OCI-LY7 (cell line): Measurements from ENCODE around the gene SLC13A3. TPM values are rescaled to one million over a fixed set of nuclear protein-coding genes. Genes with fewer than 3 reads are reported as not detected.

Experiments
- BruUV-seq: library from RNA; stranded (reverse); fragments of 400-500 nt; replicated peaks from 2 replicates; lab custom pipeline; 2021; lab: Mats Ljungman, UMichigan
- CTCF ChIA-PET: fragments of 300-600 bp; sonication (Branson Sonifier 250); formaldehyde crosslinking; loops from one replicate; lab custom pipeline; 2022; ENCODE audit warnings: antibody characterized with exemption; ENCODE audit not compliant: unreplicated experiment; lab: Charles Lee
- POLR2A ChIA-PET: fragments of 300-600 bp; sonication (Branson Sonifier 250); formaldehyde crosslinking; loops from one replicate; lab custom pipeline; 2022; ENCODE audit warnings: antibody characterized with exemption; lab: Charles Lee
- DNase-seq: peaks from one replicate; pipeline ENCODE4 v3.0.0-alpha.2; 2015; ENCODE audit warnings: low spot score
- H2AFZ ChIP-seq: fragments of 200-600 bp; sonication (generic), shearing (Covaris generic); 2 replicates; pipeline ENCODE4 v1.6.1; 2014; ENCODE audit warnings: mild to moderate bottlenecking, antibody characterized with exemption, low read length, moderate library complexity
- H3K27ac ChIP-seq: fragments of 200-600 bp; sonication (generic); 2 replicates; pipeline ENCODE4 v1.5.1; 2014; ENCODE audit warnings: mixed run types, low read depth, mild to moderate bottlenecking, moderate library complexity, low read length, inconsistent platforms; ENCODE audit not compliant: poor library complexity, severe bottlenecking
- H3K36me3 ChIP-seq: fragments of 200-600 bp; sonication (generic); 2 replicates; pipeline ENCODE4 v1.6.1; 2014; ENCODE audit warnings: mild to moderate bottlenecking, antibody characterized with exemption, low read length, moderate library complexity, mixed read lengths; ENCODE audit not compliant: insufficient read depth
- H3K4me1 ChIP-seq: fragments of 200-600 bp; sonication (generic); 2 replicates; pipeline ENCODE4 v1.5.1; 2014; ENCODE audit warnings: mild to moderate bottlenecking, low read length; ENCODE audit not compliant: insufficient read depth, poor library complexity, severe bottlenecking
- H3K4me2 ChIP-seq: fragments of 200-600 bp; sonication (generic); 2 replicates; pipeline ENCODE4 v1.6.1; 2014; ENCODE audit warnings: mild to moderate bottlenecking, low read length
- H3K4me3 ChIP-seq: fragments of 200-600 bp; sonication (generic); 2 replicates; pipeline ENCODE4 v1.5.1; 2014; ENCODE audit warnings: mild to moderate bottlenecking, low read depth, low read length; ENCODE audit not compliant: poor library complexity, severe bottlenecking
- H3K79me2 ChIP-seq: fragments of 200-600 bp; sonication (generic); 2 replicates; pipeline ENCODE4 v1.6.1; 2016; ENCODE audit warnings: low read depth, mild to moderate bottlenecking, low read length, moderate library complexity, mixed read lengths; ENCODE audit not compliant: insufficient read depth
- H3K9me2 ChIP-seq: fragments of 200-600 bp; sonication (generic); 2 replicates; pipeline ENCODE4 v1.6.1; 2016; ENCODE audit warnings: mild to moderate bottlenecking, low read length, mixed read lengths; ENCODE audit not compliant: insufficient read depth
- H3K9me3 ChIP-seq: fragments of 200-600 bp; sonication (generic); 2 replicates; pipeline ENCODE4 v1.6.1; 2014; ENCODE audit warnings: mild to moderate bottlenecking, mixed run types, low read length, mixed read lengths
- H4K20me1 ChIP-seq: fragments of 200-600 bp; sonication (generic); 2 replicates; pipeline ENCODE4 v1.6.1; 2014; ENCODE audit warnings: mild to moderate bottlenecking, antibody characterized with exemption, low read length, moderate library complexity, mixed read lengths; ENCODE audit not compliant: insufficient read depth
- EZH2phosphoT487 ChIP-seq: fragments of 200-600 bp; sonication (generic); IDR thresholded peaks from 2 replicates; pipeline ENCODE4 v1.6.1; 2018; ENCODE audit warnings: low read depth, borderline replicate concordance, mild to moderate bottlenecking, mixed run types, antibody characterized with exemption, low read length, moderate library complexity, mixed read lengths
- intact Hi-C: fragments of 100-400 bp; cut with micrococcal nuclease; formaldehyde crosslinking; loops from one replicate; pipeline ENCODE4 v1.10.0; 2022; ENCODE audit not compliant: unreplicated experiment
- total RNA-seq, 2 experiments: library from RNA; depleted of rRNA in 1 of 2; stranded (reverse); fragments of >200 nt in 1 of 2; shearing (Covaris generic) in 1 of 2; gene quantifications; 2 replicates each; pipeline ENCODE4 v1.2.3, GENCODE V29; 2014 to 2022
- TF ChIP-seq, protein P1 (sequence below): fragments of 200-600 bp; sonication (generic); conservative IDR thresholded peaks from 2 replicates; pipeline ENCODE4 v1.5.1; 2014; ENCODE audit warnings: mild to moderate bottlenecking, antibody characterized with exemption, low read length, moderate library complexity, mixed read lengths

The SLC13A3 gene
- total RNA-seq, 2 experiments from 2014 or later: not detected

DNA sequence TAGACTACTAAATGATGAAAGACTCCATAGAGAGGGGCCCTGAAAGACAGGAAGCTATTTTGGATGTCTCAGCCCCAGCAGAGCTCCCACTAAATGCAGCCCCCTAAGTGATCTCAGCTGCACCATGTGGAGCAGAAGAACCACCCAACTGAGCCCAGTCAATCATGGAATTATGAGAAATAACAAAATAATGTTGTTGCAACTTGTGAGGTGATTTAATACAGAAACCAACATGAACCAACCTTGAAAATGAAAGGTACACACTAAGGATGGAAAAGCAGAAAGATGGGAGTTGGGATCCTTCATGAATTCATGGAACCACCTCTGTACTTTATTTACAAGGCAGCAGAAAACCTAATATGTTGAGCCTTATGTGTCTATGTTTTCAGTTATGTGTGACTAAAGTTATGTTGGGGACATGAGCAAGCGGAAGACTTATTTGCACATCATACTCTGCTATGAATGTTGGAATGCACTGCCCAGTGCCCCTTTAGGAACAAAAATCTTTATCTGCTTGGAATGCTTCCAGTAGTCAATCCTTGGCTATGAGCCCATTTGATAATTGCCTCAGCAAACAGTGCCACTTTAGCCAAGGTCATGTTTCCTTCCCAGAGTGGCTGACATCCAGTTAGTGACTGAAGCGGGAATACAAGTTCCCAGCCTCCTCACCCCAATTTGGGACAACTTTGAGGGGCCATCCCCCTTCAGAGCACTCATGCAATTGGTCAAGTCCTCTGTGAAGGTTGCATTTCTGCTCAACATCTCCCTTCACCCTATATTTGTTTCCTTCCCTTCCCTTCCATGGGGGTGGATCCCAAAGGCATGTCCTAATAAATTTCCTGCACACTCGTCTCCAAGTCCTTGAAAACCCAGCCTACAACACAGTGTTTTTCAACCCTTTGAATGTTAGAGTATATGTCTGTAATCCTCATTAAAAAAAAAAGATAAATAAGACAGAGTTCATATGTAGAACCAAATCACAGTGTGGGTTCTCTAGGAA lies 19.6 kb upstream of the SLC13A3 start:
- H3K27ac ChIP-seq: no peak overlapping the region
- no peaks in the 10 kb centered on the region for H4K20me1 ChIP-seq
- DNase-seq: no peak
- TF ChIP-seq EZH2phosphoT487: no peak
- TF ChIP-seq, protein P1, sequence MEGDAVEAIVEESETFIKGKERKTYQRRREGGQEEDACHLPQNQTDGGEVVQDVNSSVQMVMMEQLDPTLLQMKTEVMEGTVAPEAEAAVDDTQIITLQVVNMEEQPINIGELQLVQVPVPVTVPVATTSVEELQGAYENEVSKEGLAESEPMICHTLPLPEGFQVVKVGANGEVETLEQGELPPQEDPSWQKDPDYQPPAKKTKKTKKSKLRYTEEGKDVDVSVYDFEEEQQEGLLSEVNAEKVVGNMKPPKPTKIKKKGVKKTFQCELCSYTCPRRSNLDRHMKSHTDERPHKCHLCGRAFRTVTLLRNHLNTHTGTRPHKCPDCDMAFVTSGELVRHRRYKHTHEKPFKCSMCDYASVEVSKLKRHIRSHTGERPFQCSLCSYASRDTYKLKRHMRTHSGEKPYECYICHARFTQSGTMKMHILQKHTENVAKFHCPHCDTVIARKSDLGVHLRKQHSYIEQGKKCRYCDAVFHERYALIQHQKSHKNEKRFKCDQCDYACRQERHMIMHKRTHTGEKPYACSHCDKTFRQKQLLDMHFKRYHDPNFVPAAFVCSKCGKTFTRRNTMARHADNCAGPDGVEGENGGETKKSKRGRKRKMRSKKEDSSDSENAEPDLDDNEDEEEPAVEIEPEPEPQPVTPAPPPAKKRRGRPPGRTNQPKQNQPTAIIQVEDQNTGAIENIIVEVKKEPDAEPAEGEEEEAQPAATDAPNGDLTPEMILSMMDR: no peak
- POLR2A ChIA-PET: no interaction called here
- CTCF ChIA-PET: no interaction called here
- intact Hi-C loops: no loop called here
- no peaks in the 10 kb centered on the region for H3K9me3 ChIP-seq
- H3K79me2 ChIP-seq: no peaks in the 10 kb centered on the region
- H3K4me3 ChIP-seq: no peak overlapping the region
- H3K36me3 ChIP-seq: no peaks in the 10 kb centered on the region
- H3K4me2 ChIP-seq: no peak overlapping the region
- H2AFZ ChIP-seq: no peak overlapping the region
- H3K9me2 ChIP-seq: no peaks in the 10 kb centered on the region
- BruUV-seq: no TSS peak
- no peaks in the 10 kb centered on the region for H3K4me1 ChIP-seq

DNA sequence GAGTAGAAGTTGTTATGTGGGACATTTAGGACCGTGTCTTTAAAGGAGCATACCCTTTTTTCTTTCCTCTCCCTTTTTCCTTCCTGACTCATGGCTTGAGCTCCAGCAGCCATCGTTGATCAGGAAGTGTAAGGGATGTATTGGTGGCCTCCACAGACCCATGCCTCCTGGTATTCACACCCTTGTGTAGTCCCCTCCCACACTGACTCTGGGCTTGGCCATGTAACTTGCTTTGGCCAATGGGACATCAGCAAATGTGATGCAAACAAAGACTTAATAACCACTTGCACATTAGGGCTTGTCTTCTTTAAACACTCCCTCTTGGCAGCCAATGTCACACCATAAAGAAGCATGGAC lies 18.9 kb upstream of the SLC13A3 start:
- no peak for DNase-seq
- no peaks in the 10 kb centered on the region for H3K79me2 ChIP-seq
- no peaks in the 10 kb centered on the region for H3K9me3 ChIP-seq
- POLR2A ChIA-PET: interaction anchor here (0.6 kb wide), 1 partner anchor 237 kb away, joined by 3 read pairs; no protein-coding TSS in a partner anchor
- H3K27ac ChIP-seq: no peak overlapping the region
- CTCF ChIA-PET: no interaction called here
- no peak overlapping the region for H2AFZ ChIP-seq
- BruUV-seq: no TSS peak
- no peaks in the 10 kb centered on the region for H3K36me3 ChIP-seq
- H3K4me1 ChIP-seq: no peaks in the 10 kb centered on the region
- H4K20me1 ChIP-seq: no peaks in the 10 kb centered on the region
- no peak overlapping the region for H3K4me2 ChIP-seq
- intact Hi-C loops: no loop called here
- no peak for TF ChIP-seq EZH2phosphoT487
- TF ChIP-seq, protein P1: no peak
- no peaks in the 10 kb centered on the region for H3K9me2 ChIP-seq
- no peak overlapping the region for H3K4me3 ChIP-seq
